ENCODE data around the gene NES.

The NES gene

DNA sequence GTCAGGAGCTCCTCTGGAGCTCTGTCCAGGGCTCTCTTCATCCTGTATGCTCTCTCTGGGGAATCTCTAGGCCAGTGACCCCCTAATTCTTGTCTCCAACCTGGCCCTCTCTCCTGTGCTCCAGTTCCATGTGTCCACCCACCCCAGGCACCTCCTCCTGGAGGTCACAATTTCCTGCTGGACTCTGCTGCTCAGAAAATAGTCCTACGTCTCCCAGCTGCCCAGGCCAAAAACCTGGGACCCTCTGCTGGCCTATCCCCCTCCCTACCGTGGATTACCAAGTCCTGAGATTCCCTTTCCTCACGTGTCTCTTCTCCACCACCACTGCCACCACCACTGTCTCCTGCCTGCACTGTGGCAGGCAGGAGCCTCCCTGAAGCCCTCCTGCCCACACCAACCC is 11.7 kb downstream of the NES start:
- H3K27ac ChIP-seq: peak overlapping the region; percentile 63 to 77
- intact Hi-C loops (cut with DNase I; ENCODE audit: low total_unique reads): no loop called here

DNA sequence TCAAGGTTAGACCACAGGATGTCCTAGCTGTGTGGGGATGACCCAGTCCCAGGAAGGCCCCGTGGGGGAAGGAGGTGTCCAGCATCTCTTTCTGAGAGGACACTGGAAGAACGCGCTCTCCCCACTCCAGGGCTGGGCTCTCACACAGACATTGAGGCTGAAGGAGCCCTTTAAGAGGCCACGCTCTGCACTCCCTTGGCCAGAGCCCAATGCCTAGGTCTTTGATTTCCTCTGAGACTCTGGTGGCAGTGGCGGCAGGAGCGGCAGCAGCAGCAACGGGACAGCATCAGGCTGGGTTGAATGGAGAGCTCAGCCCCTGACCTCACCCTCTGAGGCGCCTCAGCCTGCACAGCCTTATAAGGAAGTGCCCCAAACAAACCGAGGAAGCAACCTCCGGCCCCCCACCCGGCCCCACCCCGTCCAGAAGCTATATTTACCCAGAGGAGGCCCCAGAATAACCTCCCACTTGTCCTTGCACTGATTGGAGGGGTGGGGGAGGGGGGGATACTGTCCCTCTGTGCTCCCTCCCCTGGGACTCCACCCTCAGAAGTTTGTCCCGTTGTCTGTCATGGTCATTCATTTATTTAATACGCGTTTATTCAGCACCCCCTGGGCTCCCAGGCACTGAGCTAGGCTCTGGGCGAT is 12.3 kb downstream of the NES start:
- no peak overlapping the region for H3K4me3 ChIP-seq
- H3K36me3 ChIP-seq: no peaks in the 10 kb centered on the region
- peak overlapping the region; percentile 63 to 77 for H3K27ac ChIP-seq
- H3K4me1 ChIP-seq: peaks cover 0 to 92% (median 78%) of the 10 kb centered on the region in 4 donors
- H3K9me3 ChIP-seq: no peaks in the 10 kb centered on the region
- H3K27me3 ChIP-seq: no peaks in the 10 kb centered on the region
- peak; percentile 42 to 86 for DNase-seq
- TF ChIP-seq, protein P1, sequence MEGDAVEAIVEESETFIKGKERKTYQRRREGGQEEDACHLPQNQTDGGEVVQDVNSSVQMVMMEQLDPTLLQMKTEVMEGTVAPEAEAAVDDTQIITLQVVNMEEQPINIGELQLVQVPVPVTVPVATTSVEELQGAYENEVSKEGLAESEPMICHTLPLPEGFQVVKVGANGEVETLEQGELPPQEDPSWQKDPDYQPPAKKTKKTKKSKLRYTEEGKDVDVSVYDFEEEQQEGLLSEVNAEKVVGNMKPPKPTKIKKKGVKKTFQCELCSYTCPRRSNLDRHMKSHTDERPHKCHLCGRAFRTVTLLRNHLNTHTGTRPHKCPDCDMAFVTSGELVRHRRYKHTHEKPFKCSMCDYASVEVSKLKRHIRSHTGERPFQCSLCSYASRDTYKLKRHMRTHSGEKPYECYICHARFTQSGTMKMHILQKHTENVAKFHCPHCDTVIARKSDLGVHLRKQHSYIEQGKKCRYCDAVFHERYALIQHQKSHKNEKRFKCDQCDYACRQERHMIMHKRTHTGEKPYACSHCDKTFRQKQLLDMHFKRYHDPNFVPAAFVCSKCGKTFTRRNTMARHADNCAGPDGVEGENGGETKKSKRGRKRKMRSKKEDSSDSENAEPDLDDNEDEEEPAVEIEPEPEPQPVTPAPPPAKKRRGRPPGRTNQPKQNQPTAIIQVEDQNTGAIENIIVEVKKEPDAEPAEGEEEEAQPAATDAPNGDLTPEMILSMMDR (IDR thresholded peaks at IDR 0.05): no peak
- intact Hi-C loops (cut with DNase I; ENCODE audit: low total_unique reads): no loop called here

More for the DNA sequence above, 11.7 kb downstream of the NES start:
- Histone ChIP-seq H3K36me3 (no peaks in the 10 kb centered on the region), H3K27me3 (no peaks in the 10 kb centered on the region), H3K4me3 (no peak overlapping the region), H3K4me1 (peaks cover 0 to 86% (median 74%) of the 10 kb centered on the region in 4 donors), H3K9me3 (no peaks in the 10 kb centered on the region)
- DNase-seq: no peak
- TF ChIP-seq, protein P1 (IDR thresholded peaks at IDR 0.05): no peak

DNA sequence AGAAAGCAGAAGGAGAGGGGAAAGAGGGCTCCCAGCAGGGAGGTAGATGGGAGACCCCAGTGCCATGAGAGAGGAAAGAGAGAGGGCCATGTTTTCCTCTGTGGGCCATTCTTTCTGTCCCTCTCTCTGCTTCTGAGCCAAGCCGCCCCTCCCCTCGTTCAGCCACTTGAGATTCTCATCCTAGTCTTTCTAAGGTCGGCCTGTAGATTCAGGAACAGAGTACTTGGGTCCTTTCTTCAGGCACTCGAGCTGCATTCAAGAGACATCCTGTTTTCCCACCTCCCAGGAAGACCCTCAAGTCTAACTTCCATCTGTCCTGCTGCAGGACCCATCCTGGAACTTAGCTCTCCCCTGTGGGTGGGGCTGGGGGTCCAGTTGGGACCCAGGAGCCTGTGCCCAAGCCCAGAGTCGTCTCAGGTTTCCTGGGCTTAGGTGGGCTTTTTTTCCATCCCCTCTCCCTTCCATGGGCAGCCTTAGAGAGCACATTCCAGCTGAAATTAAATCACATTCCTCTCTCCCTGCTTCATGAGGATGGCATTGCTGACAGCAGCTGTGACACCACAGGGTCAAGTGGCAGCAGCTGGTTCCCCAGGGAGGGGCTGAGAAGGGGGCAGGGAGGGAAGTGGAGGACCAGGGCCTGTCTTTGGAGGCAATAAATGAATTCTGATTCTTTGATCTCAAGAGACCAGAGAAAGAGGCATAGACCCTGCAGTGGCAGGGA is 13.0 kb downstream of the NES start:
- TF ChIP-seq, protein P1 (IDR thresholded peaks at IDR 0.05): no peak
- Histone ChIP-seq H3K4me3 (no peak overlapping the region), H3K27me3 (no peaks in the 10 kb centered on the region), H3K9me3 (no peaks in the 10 kb centered on the region), H3K36me3 (no peaks in the 10 kb centered on the region), H3K27ac (peak overlapping the region; percentile 63 to 77), H3K4me1 (peaks cover 0 to 92% (median 85%) of the 10 kb centered on the region in 4 donors)
- no peak for DNase-seq
- intact Hi-C loops (cut with DNase I; ENCODE audit: low total_unique reads): no loop called here

DNA sequence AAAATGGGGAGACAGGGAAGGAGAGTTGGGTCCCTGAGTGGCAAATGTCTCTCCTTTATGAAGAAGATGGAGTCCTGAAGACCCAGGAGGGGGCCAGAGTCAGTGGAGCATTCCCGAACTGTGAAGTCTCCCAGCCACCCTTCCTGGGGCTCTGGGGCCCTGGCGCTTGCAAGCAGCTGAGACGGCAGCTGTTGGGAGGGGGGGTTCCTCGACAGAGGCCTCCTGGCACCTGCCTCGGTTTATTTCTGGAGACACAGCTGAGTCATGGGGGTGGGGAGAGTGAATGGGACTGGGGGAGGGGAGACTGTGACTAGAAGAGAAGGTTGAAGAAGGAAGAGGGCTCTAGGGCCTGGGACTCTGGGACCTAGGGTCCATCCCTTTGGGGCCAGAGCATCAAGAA is 14.0 kb downstream of the NES start:
- no peaks in the 10 kb centered on the region for H3K27me3 ChIP-seq
- peaks cover 0 to 90% (median 82%) of the 10 kb centered on the region in 4 donors for H3K4me1 ChIP-seq
- H3K4me3 ChIP-seq: no peak overlapping the region
- intact Hi-C loops (cut with DNase I; ENCODE audit: low total_unique reads): no loop called here
- peak overlapping the region; percentile 63 to 77 for H3K27ac ChIP-seq
- TF ChIP-seq, protein P1 (IDR thresholded peaks at IDR 0.05): no peak
- no peaks in the 10 kb centered on the region for H3K36me3 ChIP-seq
- peak; percentile 42 to 91 for DNase-seq
- no peaks in the 10 kb centered on the region for H3K9me3 ChIP-seq

DNA sequence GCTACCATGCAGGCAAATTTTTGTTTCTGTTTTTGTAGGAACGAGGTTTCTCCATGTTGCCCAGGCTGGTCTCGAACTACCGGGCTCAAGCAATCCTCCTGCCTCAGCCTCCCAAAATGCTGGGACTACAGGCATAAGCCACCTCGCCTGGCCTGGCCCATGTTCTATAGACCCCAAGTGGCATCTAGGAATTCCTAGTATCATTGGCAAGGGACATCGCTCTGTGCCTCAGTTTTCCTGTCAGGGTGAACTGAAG is 14.5 kb downstream of the NES start:
- Histone ChIP-seq H3K27me3 (no peaks in the 10 kb centered on the region), H3K4me3 (no peak overlapping the region), H3K4me1 (peaks cover 0 to 90% (median 79%) of the 10 kb centered on the region in 4 donors), H3K27ac (peak overlapping the region; percentile 63 to 77), H3K36me3 (no peaks in the 10 kb centered on the region), H3K9me3 (no peaks in the 10 kb centered on the region)
- DNase-seq: no peak
- intact Hi-C loops (cut with DNase I; ENCODE audit: low total_unique reads): no loop called here
- TF ChIP-seq, protein P1 (IDR thresholded peaks at IDR 0.05): no peak
